H1 (cell line): ENCODE data around the gene CRADD.

ENCODE experiments used
- POLR2A ChIP-seq, 2 experiments: IDR thresholded peaks; 1 replicate in 1 of 2; 2 replicates in 1 of 2; pipeline ENCODE4 v1.6.1; 2011; ENCODE audit warnings: low read depth in 2 of 2, low read length in 2 of 2, mild to moderate bottlenecking in 2 of 2; ENCODE audit errors: control extremely low read depth in 1 of 2
- POLR2AphosphoS5 ChIP-seq: IDR thresholded peaks from 2 replicates; pipeline ENCODE4 v1.6.1; 2011; ENCODE audit warnings: low read depth, low read length

DNA sequence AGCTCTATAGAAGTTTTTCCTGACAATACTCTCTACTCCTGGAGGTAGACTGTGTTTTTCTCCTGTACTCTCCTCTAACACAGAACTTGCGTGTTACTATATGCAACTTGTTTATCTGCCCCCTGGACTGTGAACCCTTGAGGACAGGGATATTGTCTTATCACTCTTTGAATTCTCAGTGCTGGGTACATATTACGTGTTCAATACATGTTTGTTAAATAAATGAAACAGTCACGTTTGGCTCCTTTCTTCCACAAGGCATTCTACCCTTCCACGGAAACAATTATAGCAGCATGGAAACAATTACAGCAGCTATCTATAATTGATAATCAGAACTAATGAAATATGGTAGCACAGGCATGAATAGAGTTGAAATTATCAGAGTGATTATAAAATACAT lies 50.7 kb downstream of the CRADD start:
- no peak for TF ChIP-seq POLR2AphosphoS5
- no peak for TF ChIP-seq POLR2A (IDR thresholded peaks at IDR 0.05; ENCODE audit: control extremely low read depth in 1 of 2, low read depth in 2 of 2, low read length in 2 of 2)
